PC-3 (cell line): Measurements from ENCODE around the gene SRSF5. TPM values are rescaled to one million over a fixed set of nuclear protein-coding genes. Genes with fewer than 3 reads are reported as not detected.

Source experiments
- ATAC-seq: fragments of 200-7000 bp; cut with Tn5 transposase; 2 replicates; pipeline ENCODE4 v1.9.1; 2020; ENCODE audit warnings: mild to moderate bottlenecking, moderate library complexity
- BruUV-seq: library from RNA; stranded (reverse); fragments of 400-500 nt; replicated peaks from 2 replicates; lab custom pipeline; 2021; lab: Mats Ljungman, UMichigan
- CTCF ChIA-PET: fragments of 300-600 bp; sonication (Branson Sonifier 250); formaldehyde crosslinking; loops from one replicate; lab custom pipeline; 2022; ENCODE audit warnings: antibody characterized with exemption; lab: Charles Lee
- POLR2A ChIA-PET: fragments of 300-600 bp; sonication (Branson Sonifier 250); formaldehyde crosslinking; loops from one replicate; lab custom pipeline; 2022; ENCODE audit warnings: antibody characterized with exemption; ENCODE audit not compliant: unreplicated experiment; lab: Charles Lee
- DNase-seq: peaks from one replicate; pipeline ENCODE4 v3.0.0-alpha.2; 2015
- H2AFZ ChIP-seq: fragments of 300-600 bp; sonication (generic); 2 replicates; pipeline ENCODE4 v1.6.0; 2016; ENCODE audit warnings: antibody characterized with exemption, low read length
- H3F3A ChIP-seq: fragments of 300-600 bp; sonication (generic); one replicate; pipeline ENCODE4 v1.6.0; 2017; ENCODE audit warnings: antibody characterized with exemption, low read length, control low read depth, mild to moderate bottlenecking; ENCODE audit not compliant: unreplicated experiment
- H3K27ac ChIP-seq: fragments of 300-600 bp; sonication (generic); 2 replicates; pipeline ENCODE4 v1.5.1; 2016; ENCODE audit warnings: mild to moderate bottlenecking, low read length
- H3K27me3 ChIP-seq: fragments of 300-600 bp; sonication (generic); 2 replicates; pipeline ENCODE4 v1.6.1; 2016; ENCODE audit warnings: low read length, mixed read lengths
- H3K36me3 ChIP-seq: fragments of 300-600 bp; sonication (generic); 2 replicates; pipeline ENCODE4 v1.6.1; 2016; ENCODE audit warnings: low read depth, mixed run types, low read length, mixed read lengths
- H3K4me1 ChIP-seq: fragments of 300-600 bp; sonication (generic); 2 replicates; pipeline ENCODE4 v1.5.1; 2016; ENCODE audit warnings: low read length; ENCODE audit not compliant: insufficient read depth
- H3K4me2 ChIP-seq: fragments of 300-600 bp; sonication (generic); 2 replicates; pipeline ENCODE4 v1.6.0; 2016; ENCODE audit warnings: low read length
- H3K4me3 ChIP-seq: fragments of 300-600 bp; sonication (generic); 2 replicates; pipeline ENCODE4 v1.5.1; 2016; ENCODE audit warnings: mild to moderate bottlenecking, low read length, mixed read lengths
- H3K79me2 ChIP-seq: fragments of 300-600 bp; sonication (generic); 2 replicates; pipeline ENCODE4 v1.6.1; 2017; ENCODE audit warnings: low read length, mixed read lengths
- H3K9ac ChIP-seq: fragments of 300-600 bp; sonication (generic); 2 replicates; pipeline ENCODE4 v1.6.0; 2016; ENCODE audit warnings: mild to moderate bottlenecking, low read length
- H3K9me2 ChIP-seq: fragments of 300-600 bp; sonication (generic); replicated peaks from 2 replicates; pipeline ENCODE4 v1.6.1; 2016; ENCODE audit warnings: mixed run types, low read length, mixed read lengths
- H3K9me3 ChIP-seq: fragments of 300-600 bp; sonication (generic); 2 replicates; pipeline ENCODE4 v1.6.1; 2016; ENCODE audit warnings: low read length, mixed read lengths
- H4K20me1 ChIP-seq: fragments of 300-600 bp; sonication (generic); 2 replicates; pipeline ENCODE4 v1.6.1; 2016; ENCODE audit warnings: low read length, mixed read lengths
- EZH2 ChIP-seq: fragments of 300-600 bp; sonication (generic); IDR thresholded peaks from one replicate; pipeline ENCODE4 v1.6.1; 2017; ENCODE audit warnings: antibody characterized with exemption, mild to moderate bottlenecking, low read length; ENCODE audit not compliant: unreplicated experiment
- EZH2phosphoT487 ChIP-seq: fragments of 300-600 bp; sonication (generic); IDR thresholded peaks from 2 replicates; pipeline ENCODE4 v1.6.1; 2018; ENCODE audit warnings: mild to moderate bottlenecking, antibody characterized with exemption, low read length, borderline replicate concordance
- intact Hi-C: fragments of 100-400 bp; cut with micrococcal nuclease; formaldehyde crosslinking; loops from 2 replicates; pipeline ENCODE4 v1.9.0; 2023
- total RNA-seq: library from RNA; depleted of rRNA; stranded (reverse); fragments of >200 nt; gene quantifications from 2 replicates; pipeline ENCODE4 v1.2.3, GENCODE V29; 2014
- TF ChIP-seq, protein P1 (sequence below): fragments of 300-600 bp; sonication (generic); conservative IDR thresholded peaks from 2 replicates; pipeline ENCODE4 v1.5.1; 2017; ENCODE audit warnings: antibody characterized with exemption, low read depth, mild to moderate bottlenecking, low read length

The SRSF5 gene
- total RNA-seq, 1 experiment from 2014 or later, result 213 TPM

DNA sequence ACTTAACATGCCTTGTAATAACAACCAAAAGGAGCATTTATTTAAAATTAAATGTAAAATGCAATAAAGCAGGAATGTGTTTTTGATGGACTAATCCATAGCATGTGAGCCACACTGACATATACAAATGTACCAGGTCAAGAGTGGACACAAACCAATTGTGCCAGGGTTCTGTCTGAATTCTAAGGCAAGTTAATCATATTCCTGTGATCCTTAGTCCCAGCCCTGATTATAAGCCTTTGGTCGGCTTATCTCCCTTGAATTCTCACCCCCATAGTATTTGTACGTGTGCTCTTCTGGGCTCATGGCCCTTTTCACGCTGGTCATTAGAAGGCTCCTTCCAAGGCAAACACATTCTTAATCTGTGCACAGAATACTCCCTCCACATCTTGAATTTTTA is 10.6 kb upstream of the SRSF5 start:
- POLR2A ChIA-PET, result no interaction called here
- Histone ChIP-seq H3K36me3 (no peaks in the 10 kb centered on the region), H3K9me3 (no peaks in the 10 kb centered on the region), H3K9me2 (no peaks in the 10 kb centered on the region; the same call in 1 of the 2 replicates), H3K79me2 (no peaks in the 10 kb centered on the region), H2AFZ (no peak overlapping the region), H3K4me1 (no peaks in the 10 kb centered on the region), H3K4me2 (no peak overlapping the region), H3K9ac (no peak overlapping the region), H3K27me3 (no peaks in the 10 kb centered on the region), H3F3A (no peaks in the 10 kb centered on the region), H3K27ac (no peak overlapping the region), H4K20me1 (no peaks in the 10 kb centered on the region), H3K4me3 (no peak overlapping the region)
- DNase-seq, result no peak
- intact Hi-C loops, result no loop called here
- TF ChIP-seq EZH2phosphoT487 (no peak), EZH2 (no peak)
- TF ChIP-seq, protein P1, sequence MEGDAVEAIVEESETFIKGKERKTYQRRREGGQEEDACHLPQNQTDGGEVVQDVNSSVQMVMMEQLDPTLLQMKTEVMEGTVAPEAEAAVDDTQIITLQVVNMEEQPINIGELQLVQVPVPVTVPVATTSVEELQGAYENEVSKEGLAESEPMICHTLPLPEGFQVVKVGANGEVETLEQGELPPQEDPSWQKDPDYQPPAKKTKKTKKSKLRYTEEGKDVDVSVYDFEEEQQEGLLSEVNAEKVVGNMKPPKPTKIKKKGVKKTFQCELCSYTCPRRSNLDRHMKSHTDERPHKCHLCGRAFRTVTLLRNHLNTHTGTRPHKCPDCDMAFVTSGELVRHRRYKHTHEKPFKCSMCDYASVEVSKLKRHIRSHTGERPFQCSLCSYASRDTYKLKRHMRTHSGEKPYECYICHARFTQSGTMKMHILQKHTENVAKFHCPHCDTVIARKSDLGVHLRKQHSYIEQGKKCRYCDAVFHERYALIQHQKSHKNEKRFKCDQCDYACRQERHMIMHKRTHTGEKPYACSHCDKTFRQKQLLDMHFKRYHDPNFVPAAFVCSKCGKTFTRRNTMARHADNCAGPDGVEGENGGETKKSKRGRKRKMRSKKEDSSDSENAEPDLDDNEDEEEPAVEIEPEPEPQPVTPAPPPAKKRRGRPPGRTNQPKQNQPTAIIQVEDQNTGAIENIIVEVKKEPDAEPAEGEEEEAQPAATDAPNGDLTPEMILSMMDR, result no peak
- no TSS peak for BruUV-seq
- CTCF ChIA-PET, result interaction anchor here (0.5 kb wide), 1 partner anchor 145 kb away, joined by 8 read pairs; the partner anchor contains the start of gene SUSD6
- ATAC-seq, result no peak

DNA sequence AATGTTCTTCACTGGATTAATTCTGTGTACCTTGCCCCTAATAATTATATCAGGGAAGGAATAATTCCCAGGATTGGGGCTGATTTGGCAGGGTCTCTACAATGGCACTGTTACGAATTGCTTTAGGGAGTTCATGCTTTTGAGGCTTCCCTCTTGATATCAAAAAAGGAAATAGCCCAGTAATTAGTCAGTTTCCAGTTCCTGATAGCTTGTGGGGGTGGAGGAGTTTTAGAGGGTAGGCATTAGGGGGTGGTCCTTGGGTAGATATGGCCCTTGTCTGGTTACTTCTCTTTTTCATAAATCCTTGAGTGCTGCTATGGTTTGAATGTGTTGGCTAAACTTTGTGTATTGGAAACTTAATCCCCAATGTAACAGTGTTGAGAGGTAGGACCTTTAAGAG is 6.1 kb upstream of the SRSF5 start:
- TF ChIP-seq EZH2phosphoT487 (no peak), EZH2 (no peak)
- TF ChIP-seq, protein P1, result no peak
- POLR2A ChIA-PET, result no interaction called here
- Histone ChIP-seq H3K9me3 (no peaks in the 10 kb centered on the region), H3K27ac (no peak overlapping the region), H3K36me3 (no peaks in the 10 kb centered on the region), H3K27me3 (no peaks in the 10 kb centered on the region), H3K79me2 (no peaks in the 10 kb centered on the region), H4K20me1 (no peaks in the 10 kb centered on the region), H3K9ac (no peak overlapping the region), H3K9me2 (no peaks in the 10 kb centered on the region), H3K4me1 (no peaks in the 10 kb centered on the region), H3F3A (no peaks in the 10 kb centered on the region), H3K4me2 (no peak overlapping the region), H2AFZ (no peak overlapping the region), H3K4me3 (no peak overlapping the region)
- CTCF ChIA-PET, result interaction anchor here (0.8 kb wide), 1 partner anchor 9 kb away, joined by 3 read pairs; no protein-coding TSS in a partner anchor
- BruUV-seq, result no TSS peak
- DNase-seq (no peak), ATAC-seq (no peak)
- intact Hi-C loops, result no loop called here

DNA sequence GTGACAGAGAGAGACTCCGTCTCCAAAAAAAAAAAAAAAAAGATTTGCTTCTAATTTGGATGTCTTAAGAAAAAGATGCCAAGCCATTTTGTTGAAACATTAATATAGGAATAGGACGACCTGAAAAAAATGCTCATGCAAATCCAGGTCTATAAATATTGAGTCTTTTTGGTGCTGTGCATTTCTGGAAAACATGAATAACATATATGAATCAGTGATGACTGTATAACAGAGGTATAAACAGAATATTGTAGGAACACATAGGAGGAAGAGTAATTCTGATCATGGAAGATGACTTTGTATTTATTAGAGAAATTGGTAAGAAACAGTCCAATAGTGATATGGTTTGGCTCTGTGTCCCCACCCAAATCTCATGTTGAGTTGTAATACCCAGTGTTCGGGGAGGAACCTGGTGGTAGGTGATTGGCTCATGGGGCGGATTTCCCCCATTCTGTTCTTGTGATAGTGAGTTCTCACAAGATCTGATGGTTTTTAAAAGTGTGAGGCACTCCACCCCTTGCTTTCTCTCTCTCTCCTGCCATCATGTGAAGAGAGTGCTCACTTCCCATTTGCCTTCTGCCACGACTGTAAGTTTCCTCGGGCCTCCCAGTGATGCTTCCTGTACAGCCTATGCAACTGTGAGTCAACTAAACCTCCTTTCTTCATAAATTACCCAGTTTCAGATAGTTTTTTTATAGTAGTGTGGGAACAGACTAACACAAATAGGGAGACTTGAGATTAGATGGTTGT is 3.0 kb upstream of the SRSF5 start:
- Histone ChIP-seq H4K20me1 (peaks cover 13% of the 10 kb centered on the region), H3K9ac (no peak overlapping the region), H3F3A (no peaks in the 10 kb centered on the region), H3K27ac (no peak overlapping the region), H2AFZ (no peak overlapping the region), H3K9me2 (no peaks in the 10 kb centered on the region), H3K27me3 (no peaks in the 10 kb centered on the region), H3K4me2 (no peak overlapping the region), H3K79me2 (peaks cover 20% of the 10 kb centered on the region), H3K36me3 (peaks cover 12% of the 10 kb centered on the region), H3K4me3 (no peak overlapping the region), H3K9me3 (no peaks in the 10 kb centered on the region), H3K4me1 (peaks cover 12% of the 10 kb centered on the region)
- ChIA-PET CTCF (no interaction called here), POLR2A (no interaction called here)
- intact Hi-C loops, result no loop called here
- DNase-seq (no peak), ATAC-seq (no peak)
- TF ChIP-seq EZH2 (no peak), EZH2phosphoT487 (no peak)
- TF ChIP-seq, protein P1, result no peak
- no TSS peak for BruUV-seq
